ENCODE measurements around the gene TSKU. TPM values are rescaled to one million over a fixed set of nuclear protein-coding genes. Genes with fewer than 3 reads are reported as not detected.

The TSKU gene
- total RNA-seq, 1 donor from 2014 or later: 84.0 TPM

DNA sequence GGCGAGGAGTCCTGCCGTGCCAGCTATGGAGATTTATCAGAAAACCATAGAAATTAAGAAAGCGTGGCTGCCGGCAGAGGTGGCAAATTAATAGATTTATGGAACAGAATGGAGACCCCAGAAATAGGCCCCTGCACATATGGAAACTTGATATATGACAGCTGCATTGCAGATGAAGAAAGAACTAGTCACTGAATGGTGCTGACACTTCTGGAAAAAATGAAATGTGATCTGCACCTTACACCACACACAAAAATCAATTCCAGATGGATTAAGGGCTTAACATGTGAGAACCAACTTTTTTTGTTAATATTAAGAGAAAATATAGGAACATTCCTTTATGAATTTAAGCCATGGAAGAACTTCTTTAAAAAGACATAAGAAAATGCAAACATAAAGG lies 40.3 kb upstream of the TSKU start:
- Mint-ChIP-seq H3K27me3 (ENCODE audit: unreplicated experiment) (no peaks in the 10 kb centered on the region), H3K9me3 (ENCODE audit: unreplicated experiment) (no peaks in the 10 kb centered on the region), H3K4me3 (ENCODE audit: unreplicated experiment) (no peak overlapping the region), H3K36me3 (ENCODE audit: unreplicated experiment) (no peaks in the 10 kb centered on the region), H3K4me1 (ENCODE audit: unreplicated experiment) (peaks cover 44% of the 10 kb centered on the region), H3K27ac (ENCODE audit: unreplicated experiment) (peak overlapping the region; percentile 65)
- DNase-seq (ENCODE audit: extremely low spot score, unreplicated experiment): no peak
- no peak for TF ChIP-seq CTCF (IDR thresholded peaks at IDR 0.05)

DNA sequence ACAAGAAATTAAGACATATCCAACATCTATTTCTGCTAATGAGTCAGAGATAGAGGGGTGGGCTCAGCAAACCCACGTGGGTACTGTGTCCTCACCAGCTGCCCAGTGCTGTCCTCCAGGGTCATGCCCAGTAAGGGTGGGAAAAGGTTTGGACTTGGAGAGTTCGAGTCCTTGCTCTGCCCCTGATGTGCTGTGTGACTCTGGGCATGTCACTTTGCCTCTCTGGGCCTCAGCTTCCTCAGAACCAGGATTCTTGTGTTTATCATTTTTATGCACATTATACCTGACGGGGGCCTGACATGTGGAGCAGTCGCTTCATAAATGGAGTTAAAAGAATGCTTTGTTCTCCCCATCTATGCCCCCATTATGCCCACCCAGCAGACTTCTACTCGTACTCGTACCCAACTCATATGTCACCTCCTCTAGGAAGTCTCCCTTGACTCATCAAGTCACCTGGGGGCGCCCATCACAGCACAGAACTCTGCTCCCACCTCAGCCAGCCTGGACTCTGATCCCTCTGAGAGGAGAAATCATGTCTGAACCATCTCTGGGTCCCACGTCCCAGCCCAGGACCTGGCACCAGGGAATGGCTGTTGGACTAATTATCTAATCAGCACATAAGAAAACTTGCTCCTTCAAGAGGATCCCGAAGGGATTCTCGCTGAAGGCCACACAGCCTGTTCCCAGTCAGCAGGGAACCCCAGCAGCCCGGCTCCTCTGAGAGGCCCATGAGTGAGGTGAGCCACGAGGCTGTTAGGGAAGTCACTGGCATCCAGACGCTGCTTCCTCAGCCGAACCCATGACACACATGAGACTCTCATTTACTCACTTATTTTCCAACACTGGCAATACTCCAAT lies 38.7 kb upstream of the TSKU start:
- no peak overlapping the region for H3K4me3 Mint-ChIP-seq (ENCODE audit: unreplicated experiment)
- TF ChIP-seq CTCF (IDR thresholded peaks at IDR 0.05): no peak
- DNase-seq (ENCODE audit: extremely low spot score, unreplicated experiment): no peak
- no peaks in the 10 kb centered on the region for H3K27me3 Mint-ChIP-seq (ENCODE audit: unreplicated experiment)
- no peak overlapping the region for H3K27ac Mint-ChIP-seq (ENCODE audit: unreplicated experiment)
- H3K36me3 Mint-ChIP-seq (ENCODE audit: unreplicated experiment): no peaks in the 10 kb centered on the region
- peaks cover 37% of the 10 kb centered on the region for H3K4me1 Mint-ChIP-seq (ENCODE audit: unreplicated experiment)
- H3K9me3 Mint-ChIP-seq (ENCODE audit: unreplicated experiment): no peaks in the 10 kb centered on the region

DNA sequence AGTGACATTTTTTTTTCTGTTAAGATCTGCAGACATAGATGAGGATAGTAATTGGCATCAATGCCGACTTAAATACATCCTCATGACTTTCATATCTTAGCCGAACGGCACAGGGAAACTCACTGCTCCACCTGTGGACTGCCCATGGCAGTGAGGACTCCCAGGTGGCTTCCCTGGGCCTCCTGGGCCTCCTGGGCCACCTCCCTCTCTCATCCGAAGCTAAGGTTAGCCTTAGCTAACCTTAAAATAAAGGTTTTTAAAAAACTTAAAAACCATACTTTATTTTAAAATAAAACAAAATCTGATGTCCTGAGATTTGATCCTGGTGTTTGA lies 38.1 kb upstream of the TSKU start:
- no peak overlapping the region for H3K27ac Mint-ChIP-seq (ENCODE audit: unreplicated experiment)

GRCh38 chr11:76745561-76746207 lies 37.5 kb upstream of the TSKU start:
- no peak for DNase-seq (ENCODE audit: extremely low spot score, unreplicated experiment)
- no peaks in the 10 kb centered on the region for H3K9me3 Mint-ChIP-seq (ENCODE audit: unreplicated experiment)
- H3K27ac Mint-ChIP-seq (ENCODE audit: unreplicated experiment): no peak overlapping the region
- no peak for TF ChIP-seq CTCF (IDR thresholded peaks at IDR 0.05)
- peaks cover 37% of the 10 kb centered on the region for H3K4me1 Mint-ChIP-seq (ENCODE audit: unreplicated experiment)
- no peaks in the 10 kb centered on the region for H3K36me3 Mint-ChIP-seq (ENCODE audit: unreplicated experiment)
- no peak overlapping the region for H3K4me3 Mint-ChIP-seq (ENCODE audit: unreplicated experiment)
- no peaks in the 10 kb centered on the region for H3K27me3 Mint-ChIP-seq (ENCODE audit: unreplicated experiment)

More for the DNA sequence above, 38.1 kb upstream of the TSKU start:
- no peak overlapping the region for H3K4me3 Mint-ChIP-seq (ENCODE audit: unreplicated experiment)
- no peaks in the 10 kb centered on the region for H3K9me3 Mint-ChIP-seq (ENCODE audit: unreplicated experiment)
- H3K36me3 Mint-ChIP-seq (ENCODE audit: unreplicated experiment): no peaks in the 10 kb centered on the region
- TF ChIP-seq CTCF (IDR thresholded peaks at IDR 0.05): no peak
- peaks cover 37% of the 10 kb centered on the region for H3K4me1 Mint-ChIP-seq (ENCODE audit: unreplicated experiment)
- H3K27me3 Mint-ChIP-seq (ENCODE audit: unreplicated experiment): no peaks in the 10 kb centered on the region
- DNase-seq (ENCODE audit: extremely low spot score, unreplicated experiment): no peak

GRCh38 chr11:76747153-76747914 lies 35.8 kb upstream of the TSKU start:
- Mint-ChIP-seq H3K4me3 (ENCODE audit: unreplicated experiment) (no peak overlapping the region), H3K27ac (ENCODE audit: unreplicated experiment) (no peak overlapping the region), H3K4me1 (ENCODE audit: unreplicated experiment) (peaks cover 36% of the 10 kb centered on the region), H3K9me3 (ENCODE audit: unreplicated experiment) (no peaks in the 10 kb centered on the region), H3K27me3 (ENCODE audit: unreplicated experiment) (no peaks in the 10 kb centered on the region), H3K36me3 (ENCODE audit: unreplicated experiment) (no peaks in the 10 kb centered on the region)
- DNase-seq (ENCODE audit: extremely low spot score, unreplicated experiment): no peak
- TF ChIP-seq CTCF (IDR thresholded peaks at IDR 0.05): no peak

Measured in osteocyte (in vitro differentiated cells).